SK-N-SH (cell line): ENCODE results near the gene ARHGAP21.

Source experiments
- MEF2A ChIP-seq: IDR thresholded peaks from 2 replicates; pipeline ENCODE4 v1.4.0; 2012; ENCODE audit warnings: low read depth, borderline replicate concordance
- SMC3 ChIP-seq: IDR thresholded peaks from 2 replicates; pipeline ENCODE4 v1.6.1; 2012; ENCODE audit warnings: low read depth, low read length, improper control_type of control experiment

GRCh38 chr10:24718031-24718855 lies 5.4 kb downstream of the ARHGAP21 start:
- TF ChIP-seq SMC3: no peak
- TF ChIP-seq MEF2A: no peak
